K562 (cell line): ENCODE measurements around the gene WAS.
"Not testable (repeated sequence)": the region's sequence is repeated elsewhere in the genome, so short reads cannot be mapped to it uniquely, and the experiment has no call there.

Experiments used
- EZH2 ChIP-seq: IDR thresholded peaks from 2 replicates; pipeline ENCODE4 v1.6.1; 2012; ENCODE audit warnings: low read depth, mild to moderate bottlenecking, inconsistent platforms, low read length, borderline replicate concordance
- FOSL1 ChIP-seq: fragments of 200-800 bp; sonication (Bioruptor generic); conservative IDR thresholded peaks from 2 replicates; pipeline ENCODE4 v1.6.1; 2016; ENCODE audit warnings: missing genetic modification characterization, missing compliant biosample characterization
- GABPB2 ChIP-seq: fragments of 250-450 bp; sonication (Bioruptor Pico); conservative IDR thresholded peaks from 2 replicates; pipeline ENCODE4 v1.5.1; 2021; ENCODE audit warnings: mild to moderate bottlenecking
- ILK ChIP-seq: fragments of 450-650 bp; IDR thresholded peaks from 2 replicates; pipeline ENCODE4 v1.6.1; 2016; ENCODE audit warnings: missing genetic modification characterization, low read depth, mild to moderate bottlenecking, missing compliant biosample characterization, moderate library complexity, borderline replicate concordance
- LCOR ChIP-seq: sonication (generic); formaldehyde crosslinking; IDR thresholded peaks from 2 replicates; pipeline ENCODE4 v1.8.0; 2022; ENCODE audit warnings: mild to moderate bottlenecking, missing genetic modification reagents
- RNF2 ChIP-seq: sonication (generic); IDR thresholded peaks from 2 replicates; pipeline ENCODE4 v1.6.1; 2016
- SMARCC2 ChIP-seq: fragments of 450-650 bp; IDR thresholded peaks from 2 replicates; pipeline ENCODE4 v1.6.1; 2017; ENCODE audit warnings: antibody characterized with exemption, moderate library complexity, mild to moderate bottlenecking, low read depth
- TCF7L2 ChIP-seq: fragments of 150-350 bp; IDR thresholded peaks from 2 replicates; pipeline ENCODE4 v1.6.1; 2016; ENCODE audit warnings: low read depth, mild to moderate bottlenecking, low read length, moderate library complexity
- TF ChIP-seq, protein P1 (sequence below), 2 experiments: IDR thresholded peaks in 1 of 2; conservative IDR thresholded peaks in 1 of 2; 2 replicates each; pipeline ENCODE4 v1.6.1; 2016; ENCODE audit warnings: low read depth in 2 of 2, mild to moderate bottlenecking in 1 of 2, missing compliant biosample characterization in 1 of 2, missing genetic modification characterization in 1 of 2, moderate library complexity in 1 of 2
- TF ChIP-seq, protein P2 (sequence below), 3 experiments: IDR thresholded peaks in 2 of 3; conservative IDR thresholded peaks in 1 of 3; 2 replicates each; pipeline ENCODE4 v1.5.1; 2011 to 2012; ENCODE audit warnings: low read length in 3 of 3, mild to moderate bottlenecking in 3 of 3, control low read depth in 2 of 3, improper control_type of control experiment in 1 of 3, inconsistent platforms in 1 of 3, low read depth in 1 of 3, mixed read lengths in 1 of 3, moderate library complexity in 1 of 3; ENCODE audit not compliant: insufficient read depth in 2 of 3

DNA sequence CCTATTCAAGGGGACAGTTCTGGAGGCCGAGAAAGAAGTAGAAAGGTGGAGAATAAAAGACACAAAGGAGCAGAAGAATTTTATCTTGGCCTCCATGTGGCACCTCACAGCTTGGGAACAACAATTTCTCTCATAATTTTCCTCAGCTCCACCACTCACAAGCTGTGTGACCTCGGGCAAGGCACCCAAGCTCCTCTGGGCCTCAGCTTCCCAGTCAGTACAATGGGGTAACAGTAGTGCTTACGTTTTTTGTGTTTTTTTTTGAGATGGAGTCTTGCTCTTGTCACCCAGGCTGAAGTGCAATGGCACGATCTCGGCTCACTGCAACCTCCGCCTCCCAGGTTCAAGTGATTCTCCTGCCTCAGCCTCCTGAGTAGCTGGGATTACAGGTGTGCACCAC, 2.7 kb upstream of the WAS start:
- TF ChIP-seq TCF7L2; ILK (tag); SMARCC2; FOSL1 (tag); GABPB2 (CRISPR knock-in tag); RNF2; EZH2; LCOR (CRISPR knock-in tag): not testable (repeated sequence)
- TF ChIP-seq, protein P1, sequence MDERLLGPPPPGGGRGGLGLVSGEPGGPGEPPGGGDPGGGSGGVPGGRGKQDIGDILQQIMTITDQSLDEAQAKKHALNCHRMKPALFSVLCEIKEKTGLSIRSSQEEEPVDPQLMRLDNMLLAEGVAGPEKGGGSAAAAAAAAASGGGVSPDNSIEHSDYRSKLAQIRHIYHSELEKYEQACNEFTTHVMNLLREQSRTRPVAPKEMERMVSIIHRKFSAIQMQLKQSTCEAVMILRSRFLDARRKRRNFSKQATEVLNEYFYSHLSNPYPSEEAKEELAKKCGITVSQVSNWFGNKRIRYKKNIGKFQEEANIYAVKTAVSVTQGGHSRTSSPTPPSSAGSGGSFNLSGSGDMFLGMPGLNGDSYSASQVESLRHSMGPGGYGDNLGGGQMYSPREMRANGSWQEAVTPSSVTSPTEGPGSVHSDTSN (CRISPR knock-in tag; IDR thresholded peaks at IDR 0.05; ENCODE audit: low read depth): not testable (repeated sequence)
- TF ChIP-seq, protein P1 (tag; conservative IDR thresholded peaks at IDR 0.05; ENCODE audit: low read depth): not testable (repeated sequence)
- TF ChIP-seq, protein P2, sequence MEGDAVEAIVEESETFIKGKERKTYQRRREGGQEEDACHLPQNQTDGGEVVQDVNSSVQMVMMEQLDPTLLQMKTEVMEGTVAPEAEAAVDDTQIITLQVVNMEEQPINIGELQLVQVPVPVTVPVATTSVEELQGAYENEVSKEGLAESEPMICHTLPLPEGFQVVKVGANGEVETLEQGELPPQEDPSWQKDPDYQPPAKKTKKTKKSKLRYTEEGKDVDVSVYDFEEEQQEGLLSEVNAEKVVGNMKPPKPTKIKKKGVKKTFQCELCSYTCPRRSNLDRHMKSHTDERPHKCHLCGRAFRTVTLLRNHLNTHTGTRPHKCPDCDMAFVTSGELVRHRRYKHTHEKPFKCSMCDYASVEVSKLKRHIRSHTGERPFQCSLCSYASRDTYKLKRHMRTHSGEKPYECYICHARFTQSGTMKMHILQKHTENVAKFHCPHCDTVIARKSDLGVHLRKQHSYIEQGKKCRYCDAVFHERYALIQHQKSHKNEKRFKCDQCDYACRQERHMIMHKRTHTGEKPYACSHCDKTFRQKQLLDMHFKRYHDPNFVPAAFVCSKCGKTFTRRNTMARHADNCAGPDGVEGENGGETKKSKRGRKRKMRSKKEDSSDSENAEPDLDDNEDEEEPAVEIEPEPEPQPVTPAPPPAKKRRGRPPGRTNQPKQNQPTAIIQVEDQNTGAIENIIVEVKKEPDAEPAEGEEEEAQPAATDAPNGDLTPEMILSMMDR (IDR thresholded peaks at IDR 0.05 in 2 of 3, conservative IDR thresholded peaks at IDR 0.05 in 1 of 3; ENCODE audit: insufficient read depth in 2 of 3, low read depth in 1 of 3, low read length in 3 of 3): not testable (repeated sequence)
